Neural crest cell (in vitro differentiated cells): ENCODE results near the gene ZBTB20. TPM values are rescaled to one million over a fixed set of nuclear protein-coding genes. Genes with fewer than 3 reads are reported as not detected.
A peak's percentile ranks its signal among the peaks of the same experiment; 100 is the strongest.

ENCODE experiments used
- DNase-seq: peaks from one replicate; pipeline ENCODE4 v3.0.0; 2021; ENCODE audit warnings: low read depth, mixed read lengths, low spot score
- H3K27ac Mint-ChIP-seq: one replicate; pipeline ENCODE4 v1.8.0; 2021; ENCODE audit warnings: mild to moderate bottlenecking, mixed read lengths; ENCODE audit not compliant: unreplicated experiment
- H3K27me3 Mint-ChIP-seq: 2 replicates; pipeline ENCODE4 v1.8.0; 2021; ENCODE audit warnings: low read depth, mild to moderate bottlenecking, mixed read lengths
- H3K36me3 Mint-ChIP-seq: 2 replicates; pipeline ENCODE4 v1.8.0; 2021; ENCODE audit warnings: low read depth, mild to moderate bottlenecking, mixed read lengths
- H3K4me1 Mint-ChIP-seq: 2 replicates; pipeline ENCODE4 v1.8.0; 2021; ENCODE audit warnings: mixed read lengths
- H3K4me3 Mint-ChIP-seq: one replicate; pipeline ENCODE4 v1.8.0; 2021; ENCODE audit warnings: mild to moderate bottlenecking, mixed read lengths
- H3K9me3 Mint-ChIP-seq: 2 replicates; pipeline ENCODE4 v1.8.0; 2021; ENCODE audit warnings: mixed read lengths
- total RNA-seq: library from RNA; stranded (reverse); gene quantifications from 2 replicates; pipeline ENCODE4 v1.2.1, GENCODE V29; 2021
- TF ChIP-seq, protein P1 (sequence below): fragments of 200-600 bp; sonication (generic); conservative IDR thresholded peaks from 2 replicates; pipeline ENCODE4 v1.5.0; 2021; ENCODE audit warnings: antibody characterized with exemption, mild to moderate bottlenecking

ZBTB20 gene
- total RNA-seq, 1 donor from 2014 or later: 12.4 TPM

DNA sequence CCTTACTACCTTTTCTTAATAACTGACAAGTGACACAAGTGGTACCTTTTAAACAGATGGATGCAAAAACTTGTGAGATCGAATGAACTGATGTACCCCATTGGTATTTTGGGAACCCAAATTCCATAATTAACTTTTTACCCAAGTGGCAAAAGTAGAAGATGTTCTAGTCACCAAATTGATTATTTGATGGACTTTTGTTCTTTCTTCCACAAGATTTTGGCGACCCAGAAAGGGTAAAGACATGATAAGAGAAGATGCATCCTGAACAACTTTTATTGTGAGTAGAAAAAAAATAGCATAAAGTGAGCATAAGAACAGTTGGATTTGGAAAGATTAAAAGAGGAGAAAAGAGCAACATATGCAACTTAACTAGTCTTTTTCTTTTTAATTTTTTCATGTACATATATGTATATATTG is 693.7 kb downstream of the ZBTB20 start:
- no peaks in the 10 kb centered on the region for H3K36me3 Mint-ChIP-seq
- peak overlapping the region; percentile 70 for H3K4me3 Mint-ChIP-seq
- H3K27ac Mint-ChIP-seq: no peak overlapping the region

DNA sequence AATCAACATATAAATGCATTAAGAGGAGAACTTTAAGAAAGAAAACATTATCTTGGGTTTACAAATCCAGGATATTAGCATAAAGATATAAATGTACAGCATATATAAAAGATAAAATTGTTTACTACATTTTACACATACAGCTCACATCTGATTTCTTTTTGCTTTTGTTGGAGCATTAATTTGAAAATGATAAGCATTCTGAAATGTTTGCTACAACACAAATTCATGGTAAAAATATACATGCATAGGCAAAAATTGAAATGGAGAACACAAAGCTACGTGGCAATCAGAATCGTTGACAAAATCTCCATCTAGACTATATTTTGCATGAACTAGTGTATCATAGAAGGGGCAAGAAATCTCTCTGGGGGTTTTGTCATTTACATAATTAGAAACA is 694.2 kb downstream of the ZBTB20 start:
- Mint-ChIP-seq H3K9me3 (no peaks in the 10 kb centered on the region), H3K36me3 (no peaks in the 10 kb centered on the region), H3K27me3 (no peaks in the 10 kb centered on the region), H3K27ac (no peak overlapping the region), H3K4me3 (peak overlapping the region; percentile 70), H3K4me1 (peaks cover 20% of the 10 kb centered on the region)
- TF ChIP-seq, protein P1, sequence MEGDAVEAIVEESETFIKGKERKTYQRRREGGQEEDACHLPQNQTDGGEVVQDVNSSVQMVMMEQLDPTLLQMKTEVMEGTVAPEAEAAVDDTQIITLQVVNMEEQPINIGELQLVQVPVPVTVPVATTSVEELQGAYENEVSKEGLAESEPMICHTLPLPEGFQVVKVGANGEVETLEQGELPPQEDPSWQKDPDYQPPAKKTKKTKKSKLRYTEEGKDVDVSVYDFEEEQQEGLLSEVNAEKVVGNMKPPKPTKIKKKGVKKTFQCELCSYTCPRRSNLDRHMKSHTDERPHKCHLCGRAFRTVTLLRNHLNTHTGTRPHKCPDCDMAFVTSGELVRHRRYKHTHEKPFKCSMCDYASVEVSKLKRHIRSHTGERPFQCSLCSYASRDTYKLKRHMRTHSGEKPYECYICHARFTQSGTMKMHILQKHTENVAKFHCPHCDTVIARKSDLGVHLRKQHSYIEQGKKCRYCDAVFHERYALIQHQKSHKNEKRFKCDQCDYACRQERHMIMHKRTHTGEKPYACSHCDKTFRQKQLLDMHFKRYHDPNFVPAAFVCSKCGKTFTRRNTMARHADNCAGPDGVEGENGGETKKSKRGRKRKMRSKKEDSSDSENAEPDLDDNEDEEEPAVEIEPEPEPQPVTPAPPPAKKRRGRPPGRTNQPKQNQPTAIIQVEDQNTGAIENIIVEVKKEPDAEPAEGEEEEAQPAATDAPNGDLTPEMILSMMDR: no peak
- no peak for DNase-seq

More for the DNA sequence above, 693.7 kb downstream of the ZBTB20 start:
- DNase-seq: no peak
- H3K27me3 Mint-ChIP-seq: no peaks in the 10 kb centered on the region
- H3K4me1 Mint-ChIP-seq: peaks cover 20% of the 10 kb centered on the region
- TF ChIP-seq, protein P1: no peak
- no peaks in the 10 kb centered on the region for H3K9me3 Mint-ChIP-seq

DNA sequence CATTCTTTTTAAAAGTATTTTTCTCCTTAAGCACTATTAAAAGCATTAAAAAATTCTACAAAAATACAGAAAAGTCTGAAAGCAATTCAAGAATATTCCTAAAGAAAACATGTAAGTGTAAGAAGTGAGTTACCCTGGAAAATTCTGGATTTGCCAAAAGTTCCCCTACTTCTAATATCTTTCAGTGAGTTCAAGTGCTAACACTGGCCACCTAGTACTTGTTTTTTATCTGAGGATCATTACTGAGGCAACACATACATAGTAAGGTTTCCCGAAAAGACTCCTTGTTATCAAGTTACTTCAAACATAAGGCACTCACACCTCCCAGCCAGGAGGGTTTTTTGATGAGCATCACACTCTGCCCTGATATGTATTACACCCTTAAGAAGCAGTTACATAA is 694.8 kb downstream of the ZBTB20 start:
- TF ChIP-seq, protein P1: no peak
- H3K4me3 Mint-ChIP-seq: peak overlapping the region; percentile 39
- H3K9me3 Mint-ChIP-seq: no peaks in the 10 kb centered on the region
- H3K27me3 Mint-ChIP-seq: no peaks in the 10 kb centered on the region
- DNase-seq: no peak
- peaks cover 20% of the 10 kb centered on the region for H3K4me1 Mint-ChIP-seq
- no peaks in the 10 kb centered on the region for H3K36me3 Mint-ChIP-seq
- no peak overlapping the region for H3K27ac Mint-ChIP-seq

DNA sequence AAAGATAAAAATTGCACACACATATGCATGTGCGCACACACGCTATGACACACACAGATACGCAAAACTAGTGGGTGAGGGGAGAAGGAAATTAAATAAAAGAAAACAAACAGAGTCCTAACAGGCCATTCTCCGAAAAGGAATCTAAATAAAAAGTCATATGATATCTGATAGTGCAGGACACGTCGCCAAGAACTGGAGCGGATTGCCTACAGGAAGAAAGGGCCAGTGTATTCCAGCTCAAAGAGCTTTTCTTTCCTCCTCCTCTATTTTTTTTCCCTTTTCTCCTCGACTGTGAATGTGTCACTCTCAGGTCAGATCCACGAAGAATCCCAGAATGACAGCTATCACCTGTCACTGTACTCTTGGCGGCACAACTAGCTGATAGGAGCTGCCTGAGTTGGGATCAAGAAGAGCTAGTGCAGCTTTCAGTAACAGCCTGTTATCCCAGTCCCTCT is 695.5 kb downstream of the ZBTB20 start:
- no peaks in the 10 kb centered on the region for H3K27me3 Mint-ChIP-seq
- peaks cover 20% of the 10 kb centered on the region for H3K4me1 Mint-ChIP-seq
- peak overlapping the region; percentile 52 for H3K4me3 Mint-ChIP-seq
- H3K36me3 Mint-ChIP-seq: no peaks in the 10 kb centered on the region
- TF ChIP-seq, protein P1: no peak
- no peak for DNase-seq
- H3K9me3 Mint-ChIP-seq: no peaks in the 10 kb centered on the region
- H3K27ac Mint-ChIP-seq: no peak overlapping the region

DNA sequence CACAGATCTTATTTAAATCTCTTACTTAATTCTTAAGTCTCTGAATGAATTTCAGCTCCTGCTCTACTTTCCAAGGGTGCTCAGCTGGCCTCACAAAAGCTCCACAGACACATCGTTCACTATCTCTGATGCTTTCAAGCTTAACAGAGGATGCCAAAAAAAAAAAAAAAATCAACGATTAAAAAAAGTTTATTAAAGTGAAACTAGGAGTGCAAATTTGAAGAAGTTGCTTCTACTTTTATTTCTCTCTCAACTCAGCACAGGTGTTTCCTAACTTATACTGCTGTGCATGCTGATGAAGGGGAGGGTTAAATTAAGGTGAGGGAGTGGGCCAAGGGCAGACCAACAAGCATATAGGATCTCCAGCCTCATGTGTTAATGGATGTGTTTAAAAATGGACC is 696.0 kb downstream of the ZBTB20 start:
- TF ChIP-seq, protein P1: no peak
- H3K36me3 Mint-ChIP-seq: no peaks in the 10 kb centered on the region
- peaks cover 20% of the 10 kb centered on the region for H3K4me1 Mint-ChIP-seq
- no peak for DNase-seq
- H3K9me3 Mint-ChIP-seq: no peaks in the 10 kb centered on the region
- peak overlapping the region; percentile 52 for H3K4me3 Mint-ChIP-seq
- H3K27ac Mint-ChIP-seq: peak overlapping the region; percentile 55
- H3K27me3 Mint-ChIP-seq: no peaks in the 10 kb centered on the region
